GM15510 (cell line): ENCODE measurements around the gene ABCC9.

ENCODE experiments used
- POLR2A ChIP-seq: IDR thresholded peaks from 3 replicates; pipeline ENCODE4 v1.6.1; 2011; ENCODE audit warnings: borderline replicate concordance; ENCODE audit not compliant: insufficient read length; ENCODE audit errors: extremely low read depth

The ABCC9 gene

GRCh38 chr12:21814814-21815213 is 126.4 kb downstream of the ABCC9 start:
- TF ChIP-seq POLR2A, result no peak

- no peak for TF ChIP-seq POLR2A
These were observed 126.9 kb downstream of the ABCC9 start for GRCh38 chr12:21814327-21814726.

DNA sequence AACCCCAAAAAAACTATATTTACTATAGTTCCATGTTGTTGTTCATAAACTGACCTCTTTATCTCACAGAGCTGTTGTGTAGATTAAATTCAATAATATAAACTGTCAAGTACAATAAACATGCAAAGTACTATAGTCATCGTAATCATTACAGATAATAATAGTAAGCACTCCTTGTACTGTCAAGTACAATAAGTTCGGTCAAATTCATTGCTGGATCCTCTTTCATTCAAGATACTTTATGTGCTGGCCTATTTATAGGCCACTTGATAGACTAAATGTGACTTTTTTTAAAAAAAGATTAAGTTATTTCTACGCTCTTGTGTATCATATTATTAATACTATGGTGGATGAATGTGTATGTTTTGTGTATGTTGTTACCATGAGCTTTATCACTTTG is 127.5 kb downstream of the ABCC9 start:
- TF ChIP-seq POLR2A, result no peak

GRCh38 chr12:21813125-21813524 is 128.1 kb downstream of the ABCC9 start:
- no peak for TF ChIP-seq POLR2A

- no peak for TF ChIP-seq POLR2A
These were observed 132.1 kb downstream of the ABCC9 start for GRCh38 chr12:21809100-21809499.

GRCh38 chr12:21806255-21806654 is 135.0 kb downstream of the ABCC9 start:
- TF ChIP-seq POLR2A, result no peak

DNA sequence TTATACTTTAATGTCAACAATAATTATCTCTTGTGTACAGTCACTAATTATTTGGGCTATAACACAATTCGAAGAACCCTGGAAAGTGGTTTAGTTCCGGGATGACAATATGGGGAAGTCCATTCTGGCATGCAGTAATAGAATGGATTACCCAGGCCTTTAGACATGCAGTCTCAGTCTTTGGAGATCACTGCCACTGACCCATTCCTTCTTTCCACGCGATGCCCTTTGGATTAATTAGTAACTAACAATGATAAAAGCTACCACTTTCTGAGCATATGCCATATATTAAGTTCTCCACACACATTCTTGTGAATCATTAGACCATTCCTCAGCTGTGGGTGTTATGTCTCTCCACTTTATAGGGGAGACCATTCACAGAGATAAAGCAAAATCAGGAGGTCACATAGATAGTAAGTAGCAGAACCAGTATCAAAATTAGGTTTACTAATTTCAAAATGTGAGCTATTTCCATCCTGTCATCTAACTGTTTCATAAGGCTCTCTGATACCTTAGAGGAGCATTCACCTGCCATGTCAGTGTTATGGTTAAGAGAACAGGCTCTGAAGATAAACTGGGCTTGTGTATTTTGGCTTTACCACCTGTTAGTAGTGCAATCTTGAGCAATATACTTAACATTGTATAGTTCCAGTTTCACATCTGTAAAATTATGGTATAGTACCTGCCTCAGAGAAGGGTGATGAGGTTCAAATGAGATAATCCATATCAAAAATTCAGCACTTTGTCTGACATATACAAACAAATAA is 139.5 kb downstream of the ABCC9 start:
- no peak for TF ChIP-seq POLR2A

- no peak for TF ChIP-seq POLR2A
These were observed 141.2 kb downstream of the ABCC9 start for GRCh38 chr12:21800011-21800410.

DNA sequence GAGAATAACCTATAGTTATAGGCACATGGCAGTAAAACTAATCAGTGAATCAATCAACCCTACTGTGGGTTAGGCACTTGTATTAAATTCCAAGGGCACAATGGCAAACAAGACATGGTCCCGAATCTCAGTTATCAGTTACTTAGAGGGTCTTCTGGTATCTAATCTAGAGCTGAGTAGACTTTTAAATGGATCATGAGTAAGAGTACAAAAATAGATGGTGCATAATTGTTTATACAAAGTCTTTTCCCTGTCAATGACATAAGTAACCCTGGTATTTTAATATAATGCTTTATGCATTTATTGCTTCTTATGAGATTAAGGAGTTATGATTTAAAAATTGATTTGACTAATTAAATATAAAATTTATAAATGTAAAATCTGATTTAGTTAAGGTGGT is 143.7 kb downstream of the ABCC9 start:
- TF ChIP-seq POLR2A, result no peak

DNA sequence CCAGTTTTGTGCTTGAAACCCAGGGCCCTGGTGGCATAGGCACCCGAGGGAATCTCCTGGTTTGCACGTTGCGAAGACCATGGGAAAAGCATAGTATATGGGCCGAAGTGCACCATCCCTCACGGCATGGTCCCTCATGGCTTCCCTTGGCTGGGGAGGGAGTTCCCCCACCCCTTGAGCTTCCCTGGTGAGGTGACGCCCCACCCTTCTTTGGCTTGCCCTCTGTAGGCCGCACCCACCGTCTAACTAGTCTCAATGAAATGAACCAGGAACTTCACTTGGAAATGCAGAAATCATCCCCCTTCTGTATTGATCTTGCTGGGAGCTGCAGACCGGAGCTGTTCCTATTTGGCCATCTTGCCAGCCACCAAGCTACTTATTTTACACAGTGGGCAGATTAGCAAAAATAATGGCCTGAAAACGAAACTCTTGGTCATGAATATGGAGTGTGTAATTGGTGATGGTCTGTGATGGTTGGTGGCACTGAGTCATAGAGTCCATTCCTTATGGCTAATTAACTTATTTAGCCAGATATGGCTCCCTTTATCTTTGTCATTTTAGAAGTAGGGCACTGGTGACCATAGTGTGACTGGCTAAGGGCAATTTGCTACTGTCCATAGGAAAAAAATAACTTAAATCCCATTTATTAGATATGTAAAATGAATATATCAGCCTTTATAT is 145.4 kb downstream of the ABCC9 start:
- no peak for TF ChIP-seq POLR2A

DNA sequence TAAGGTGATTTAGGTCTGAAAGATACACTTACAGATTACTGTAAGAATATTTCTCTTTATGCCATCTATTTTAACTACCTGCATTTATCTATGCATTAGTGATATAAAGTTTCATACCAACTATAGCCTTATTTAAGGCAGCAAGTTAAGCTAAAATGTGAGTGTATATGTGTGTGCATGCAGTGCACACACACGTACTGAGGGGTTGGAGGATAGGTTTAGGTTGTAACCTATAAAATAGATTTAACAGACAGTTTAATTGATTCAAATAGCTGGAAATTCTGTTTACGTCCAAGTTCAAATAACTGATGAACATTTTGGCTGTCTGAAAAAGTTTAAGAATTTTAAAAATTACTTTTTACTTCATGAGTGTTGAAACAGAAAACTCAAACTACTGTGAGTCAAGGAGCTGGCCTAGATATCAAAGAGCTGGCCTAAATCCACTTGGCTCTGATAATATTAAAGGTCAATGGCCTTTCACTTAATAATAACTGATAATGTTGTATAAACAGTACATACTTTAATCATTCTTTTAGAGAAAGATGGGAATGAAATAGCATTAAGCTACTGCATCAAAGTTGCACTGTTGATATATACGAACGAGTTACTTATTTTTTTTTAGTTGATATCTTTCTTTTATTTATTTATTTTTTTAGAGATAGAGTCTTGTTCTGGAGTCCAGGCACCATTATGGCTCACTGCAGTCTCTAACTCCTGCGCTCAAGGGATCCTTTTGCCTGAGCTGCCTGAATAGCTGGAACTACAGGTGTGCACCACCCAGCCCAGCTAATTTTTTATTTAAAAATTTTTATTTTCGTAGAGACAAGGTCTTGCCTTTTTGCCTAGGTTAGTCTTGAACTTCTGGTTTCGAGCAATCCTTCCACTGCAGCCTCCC is 152.9 kb downstream of the ABCC9 start:
- TF ChIP-seq POLR2A, result no peak

- no peak for TF ChIP-seq POLR2A
These were observed 155.1 kb downstream of the ABCC9 start for GRCh38 chr12:21786041-21786531.

DNA sequence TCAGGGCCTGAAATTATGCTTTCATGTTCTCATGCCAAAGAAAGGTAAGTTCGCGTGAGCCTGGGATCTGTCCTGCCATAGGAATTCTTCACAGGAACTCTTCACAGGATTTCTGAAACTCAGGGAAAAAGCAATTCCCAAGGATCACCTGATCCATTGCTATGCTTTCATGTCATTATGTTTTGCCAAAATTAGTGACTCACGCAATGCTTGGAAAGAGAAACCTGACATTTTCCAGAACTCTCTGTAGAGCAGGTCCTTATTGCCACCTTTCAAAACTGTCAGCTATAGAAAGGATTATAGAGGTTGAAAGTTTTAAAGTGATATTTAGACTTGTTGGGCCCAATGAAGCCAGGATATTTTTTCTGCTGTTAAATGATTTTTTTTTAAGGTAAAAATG is 160.4 kb downstream of the ABCC9 start:
- TF ChIP-seq POLR2A, result no peak

DNA sequence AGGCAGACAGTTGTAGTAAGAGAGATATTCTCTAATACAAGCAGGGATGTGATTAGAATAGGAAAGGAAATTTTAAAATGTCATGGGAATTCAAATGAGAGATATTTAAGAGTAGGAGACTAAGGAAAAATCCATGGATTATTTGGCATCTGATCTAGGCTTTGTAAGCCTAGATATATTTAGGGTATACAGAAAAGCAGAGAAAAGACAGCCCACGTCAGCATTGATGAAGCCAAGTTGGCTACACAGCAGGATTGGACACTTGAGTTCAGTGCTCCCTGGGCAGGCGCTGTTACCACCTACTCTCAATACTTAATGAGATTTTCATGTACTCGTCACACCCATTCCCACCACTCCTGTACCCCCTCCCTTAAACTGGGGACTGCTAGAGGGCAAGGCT is 165.1 kb downstream of the ABCC9 start:
- no peak for TF ChIP-seq POLR2A

DNA sequence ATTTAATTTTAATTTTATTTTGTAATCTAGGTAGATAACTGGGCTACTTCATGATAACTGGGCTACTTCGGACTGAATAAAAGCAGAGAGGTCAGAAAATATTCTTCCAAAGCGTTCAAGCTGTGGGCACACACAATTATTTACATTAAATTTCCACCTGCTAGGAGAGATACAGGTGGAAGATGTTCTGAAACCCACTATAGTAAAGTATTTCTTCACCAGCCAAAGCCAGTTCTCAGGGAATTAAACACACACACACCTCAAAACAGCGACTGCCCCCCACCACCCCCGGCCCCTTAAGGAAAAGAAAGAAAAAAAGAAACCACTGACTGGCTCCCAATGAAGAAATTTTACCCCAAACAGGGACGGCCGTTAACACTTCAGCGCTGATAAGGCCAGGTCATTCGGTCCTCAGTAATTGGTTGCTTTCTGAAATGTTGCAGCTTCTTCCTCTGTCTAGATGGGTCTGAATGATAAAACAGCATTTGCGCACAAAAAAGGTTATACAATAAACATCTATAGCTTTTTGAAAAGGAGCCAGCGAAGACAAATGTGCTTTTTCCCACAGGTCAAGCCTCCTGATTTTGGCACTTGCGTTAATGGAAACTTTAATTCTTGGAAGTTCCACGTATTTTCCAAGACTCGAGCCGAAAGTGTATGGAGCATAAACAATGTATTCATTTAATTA is 165.9 kb downstream of the ABCC9 start:
- TF ChIP-seq POLR2A, result no peak

- TF ChIP-seq POLR2A, result no peak
These were observed 166.7 kb downstream of the ABCC9 start, which contains the start of gene KCNJ8 for GRCh38 chr12:21774358-21775132. TSS of gene KCNJ8 (minus strand) at chr12:21774706. CDS start at chr12:21773616, 1,090 bp downstream.
